H9 (cell line): ENCODE data around the gene KANSL3. TPM values are rescaled to one million over a fixed set of nuclear protein-coding genes. Genes with fewer than 3 reads are reported as not detected.
A peak's percentile ranks its signal among the peaks of the same experiment; 100 is the strongest.

Experiments used
- DNase-seq: peaks from one replicate; pipeline ENCODE4 v3.0.0-alpha.2; 2017
- H2AFZ ChIP-seq: one replicate; pipeline ENCODE4 v1.6.1; 2013; ENCODE audit warnings: mild to moderate bottlenecking, low read length, control low read depth, moderate library complexity
- H2AK5ac ChIP-seq: 2 replicates; pipeline ENCODE4 v1.6.1; 2013; ENCODE audit warnings: low read length, control low read depth, mixed read lengths; ENCODE audit not compliant: insufficient read length
- H2BK120ac ChIP-seq: one replicate; pipeline ENCODE4 v1.6.1; 2013; ENCODE audit warnings: low read depth, mild to moderate bottlenecking, low read length, control low read depth, inconsistent platforms; ENCODE audit not compliant: poor library complexity, severe bottlenecking
- H2BK12ac ChIP-seq: 2 replicates; pipeline ENCODE4 v1.6.1; 2013; ENCODE audit warnings: low read length, control low read depth, mixed read lengths, low read depth; ENCODE audit not compliant: insufficient read length
- H2BK15ac ChIP-seq: 2 replicates; pipeline ENCODE4 v1.6.1; 2013; ENCODE audit warnings: low read depth, low read length, control low read depth
- H2BK20ac ChIP-seq: one replicate; pipeline ENCODE4 v1.6.1; 2013; ENCODE audit warnings: low read depth, mild to moderate bottlenecking, low read length, control low read depth, inconsistent platforms; ENCODE audit not compliant: poor library complexity, severe bottlenecking
- H2BK5ac ChIP-seq: 2 replicates; pipeline ENCODE4 v1.6.1; 2013; ENCODE audit warnings: low read length, control low read depth, mixed read lengths; ENCODE audit not compliant: insufficient read length
- H3K14ac ChIP-seq: 2 replicates; pipeline ENCODE4 v1.6.1; 2013; ENCODE audit warnings: low read length, control low read depth; ENCODE audit not compliant: insufficient read depth
- H3K18ac ChIP-seq: 2 replicates; pipeline ENCODE4 v1.6.1; 2013; ENCODE audit warnings: low read depth, mild to moderate bottlenecking, mixed read lengths, low read length, control low read depth; ENCODE audit not compliant: insufficient read length
- H3K23ac ChIP-seq: 2 replicates; pipeline ENCODE4 v1.6.1; 2013; ENCODE audit warnings: low read length, control low read depth, mixed read lengths, low read depth; ENCODE audit not compliant: insufficient read length
- H3K23me2 ChIP-seq: 2 replicates; pipeline ENCODE4 v1.6.1; 2013; ENCODE audit warnings: low read depth, mild to moderate bottlenecking, mixed read lengths, low read length, control low read depth; ENCODE audit not compliant: insufficient read length, poor library complexity, severe bottlenecking
- H3K27ac ChIP-seq: 2 replicates; pipeline ENCODE4 v1.5.1; 2013; ENCODE audit warnings: low read length, control low read depth, mixed read lengths, low read depth; ENCODE audit not compliant: insufficient read length
- H3K27me3 ChIP-seq: 2 replicates; pipeline ENCODE4 v1.6.1; 2013; ENCODE audit warnings: low read length, control low read depth, inconsistent platforms; ENCODE audit not compliant: insufficient read depth
- H3K4ac ChIP-seq: 2 replicates; pipeline ENCODE4 v1.6.1; 2013; ENCODE audit warnings: low read depth, mild to moderate bottlenecking, control low read depth, inconsistent platforms, low read length, moderate library complexity
- H3K4me1 ChIP-seq: 2 replicates; pipeline ENCODE4 v1.6.1; 2013; ENCODE audit warnings: low read length, control low read depth, inconsistent platforms; ENCODE audit not compliant: insufficient read depth
- H3K4me2 ChIP-seq: 2 replicates; pipeline ENCODE4 v1.6.1; 2013; ENCODE audit warnings: low read length, control low read depth, mixed read lengths; ENCODE audit not compliant: insufficient read length, insufficient read depth
- H3K56ac ChIP-seq: 2 replicates; pipeline ENCODE4 v1.6.1; 2013; ENCODE audit warnings: low read depth, mild to moderate bottlenecking, mixed read lengths, low read length, control low read depth; ENCODE audit not compliant: insufficient read length
- H3K79me1 ChIP-seq: 2 replicates; pipeline ENCODE4 v1.6.1; 2013; ENCODE audit warnings: low read depth, mild to moderate bottlenecking, moderate library complexity, low read length, control low read depth, inconsistent platforms; ENCODE audit not compliant: insufficient read depth, poor library complexity, severe bottlenecking
- H3K79me2 ChIP-seq: 2 replicates; pipeline ENCODE4 v1.6.1; 2013; ENCODE audit warnings: low read length, control low read depth, inconsistent platforms; ENCODE audit not compliant: insufficient read depth
- H3K9ac ChIP-seq: 2 replicates; pipeline ENCODE4 v1.6.1; 2013; ENCODE audit warnings: low read length, control low read depth, mixed read lengths; ENCODE audit not compliant: insufficient read length; ENCODE audit errors: extremely low read depth
- H3K9me3 ChIP-seq: one replicate; pipeline ENCODE4 v1.6.1; 2013; ENCODE audit warnings: low read depth, low read length, inconsistent platforms; ENCODE audit not compliant: control insufficient read depth
- H3T11ph ChIP-seq: one replicate; pipeline ENCODE4 v1.6.1; 2013; ENCODE audit warnings: mild to moderate bottlenecking, low read length, control low read depth, inconsistent platforms
- H4K20me1 ChIP-seq: one replicate; pipeline ENCODE4 v1.6.1; 2013; ENCODE audit not compliant: control insufficient read depth, insufficient read length, insufficient read depth
- H4K5ac ChIP-seq: 2 replicates; pipeline ENCODE4 v1.6.1; 2013; ENCODE audit warnings: low read depth, mild to moderate bottlenecking, mixed read lengths, low read length, control low read depth; ENCODE audit not compliant: insufficient read length
- H4K8ac ChIP-seq: replicated peaks from 2 replicates; pipeline ENCODE4 v1.6.1; 2013; ENCODE audit warnings: low read length, control low read depth, mixed read lengths, low read depth; ENCODE audit not compliant: insufficient read length
- H4K91ac ChIP-seq: 2 replicates; pipeline ENCODE4 v1.6.1; 2013; ENCODE audit warnings: low read depth, mild to moderate bottlenecking, moderate library complexity, mixed read lengths, low read length, control low read depth; ENCODE audit not compliant: insufficient read length
- H3K27ac Mint-ChIP-seq, 3 experiments: 2 replicates in 2 of 3; 3 replicates in 1 of 3; pipeline ENCODE4 v1.8.0; 2020 to 2021; ENCODE audit warnings: mixed read lengths in 3 of 3, mild to moderate bottlenecking in 1 of 3, moderate library complexity in 1 of 3
- H3K27me3 Mint-ChIP-seq: 2 replicates; pipeline ENCODE4 v1.8.0; 2021; ENCODE audit warnings: low read depth, mild to moderate bottlenecking, moderate library complexity, mixed read lengths
- H3K36me3 Mint-ChIP-seq, 3 experiments: 2 replicates in 2 of 3; 3 replicates in 1 of 3; pipeline ENCODE4 v1.8.0; 2020 to 2021; ENCODE audit warnings: low read depth in 3 of 3, mixed read lengths in 3 of 3; ENCODE audit not compliant: insufficient read depth in 1 of 3
- H3K4me1 Mint-ChIP-seq, 2 experiments: 2 replicates each; pipeline ENCODE4 v1.8.0; 2020; ENCODE audit warnings: mixed read lengths in 2 of 2
- H3K4me3 Mint-ChIP-seq, 2 experiments: 2 replicates in 1 of 2; 3 replicates in 1 of 2; pipeline ENCODE4 v1.8.0; 2020 to 2021; ENCODE audit warnings: mild to moderate bottlenecking in 2 of 2, mixed read lengths in 2 of 2, moderate library complexity in 1 of 2
- H3K9me3 Mint-ChIP-seq, 2 experiments: 2 replicates in 1 of 2; 3 replicates in 1 of 2; pipeline ENCODE4 v1.8.0; 2020; ENCODE audit warnings: mild to moderate bottlenecking in 2 of 2, mixed read lengths in 2 of 2, moderate library complexity in 1 of 2
- CTCF ChIP-seq: fragments of 200-600 bp; sonication (generic); conservative IDR thresholded peaks from 3 replicates; pipeline ENCODE4 v1.8.0; 2021; ENCODE audit warnings: antibody characterized with exemption, mild to moderate bottlenecking
- WGBS: extraction: QIAGEN DNeasy Blood & Tissue Kit; methylation state at CpG from one replicate; pipeline ENCODE4 v1.1.7; 2013; ENCODE audit warnings: missing lambda C conversion rate, low lambda C conversion rate, mixed read lengths; ENCODE audit not compliant: insufficient read length; ENCODE audit errors: extremely low coverage; 5-methylcytosine and 5-hydroxymethylcytosine counted together
- total RNA-seq: library from RNA; stranded (reverse); gene quantifications from 2 replicates; pipeline ENCODE4 v1.2.1, GENCODE V29; 2021

The KANSL3 gene
- total RNA-seq, 1 experiment from 2014 or later: 35.7 TPM

- H2BK15ac ChIP-seq: no peak overlapping the region
- no peaks in the 10 kb centered on the region for H3K79me2 ChIP-seq
- H3K36me3 Mint-ChIP-seq: no peaks in the 10 kb centered on the region
- H3K56ac ChIP-seq: no peak overlapping the region
- H2AFZ ChIP-seq: no peak overlapping the region
- H3T11ph ChIP-seq: no peak overlapping the region
- no peak overlapping the region for H2AK5ac ChIP-seq
- DNase-seq: no peak
- H3K14ac ChIP-seq: no peak overlapping the region
- no peak overlapping the region for H2BK20ac ChIP-seq
- no peak overlapping the region for H3K4ac ChIP-seq
- peaks cover 13 to 23% of the 10 kb centered on the region in 2 experiments for H3K4me1 Mint-ChIP-seq
- H3K9me3 Mint-ChIP-seq: no peaks in the 10 kb centered on the region
- no peak overlapping the region for H2BK5ac ChIP-seq
- H3K9ac ChIP-seq: no peak overlapping the region
- no peak overlapping the region for H3K4me2 ChIP-seq
- no CpG with 5 or more reads among the region's 13 CpGs for WGBS
- no peaks in the 10 kb centered on the region for H3K23me2 ChIP-seq
- no peaks in the 10 kb centered on the region for H3K9me3 ChIP-seq
- H2BK120ac ChIP-seq: no peak overlapping the region
- no peak overlapping the region for H3K4me3 Mint-ChIP-seq
- H4K5ac ChIP-seq: no peak overlapping the region
- no peak overlapping the region for H4K91ac ChIP-seq
- TF ChIP-seq CTCF: no peak
- H4K20me1 ChIP-seq: no peaks in the 10 kb centered on the region
- no peak overlapping the region for H3K27ac ChIP-seq
- H3K4me1 ChIP-seq: no peaks in the 10 kb centered on the region
- H3K23ac ChIP-seq: no peak overlapping the region
- no peaks in the 10 kb centered on the region for H3K27me3 ChIP-seq
- no peak overlapping the region for H2BK12ac ChIP-seq
- no peak overlapping the region for H3K18ac ChIP-seq
- no peaks in the 10 kb centered on the region for H3K79me1 ChIP-seq
- no peaks in the 10 kb centered on the region; the same call in 1 of the 2 replicates for H3K27me3 Mint-ChIP-seq
- no peak overlapping the region for H4K8ac ChIP-seq
- peak overlapping the region in 1 of 3 experiments; percentile 20; a peak in 1 of 7 replicates for H3K27ac Mint-ChIP-seq
Measured at GRCh38 chr2:96683972-96684820, 46.1 kb upstream of the KANSL3 start.
